HEK293 (cell line): ENCODE results near the gene PITPNM1.

Source experiments
- YY1 ChIP-seq: fragments of 450-650 bp; formaldehyde crosslinking; IDR thresholded peaks from 2 replicates; pipeline ENCODE4 v1.5.1; 2018; ENCODE audit warnings: missing biosample characterization, missing genetic modification characterization
- ZFP41 ChIP-seq: fragments of 450-650 bp; formaldehyde crosslinking; IDR thresholded peaks from 2 replicates; pipeline ENCODE4 v1.5.1; 2016; ENCODE audit warnings: missing biosample characterization, missing genetic modification characterization, borderline replicate concordance
- ZFP69B ChIP-seq: fragments of 450-650 bp; formaldehyde crosslinking; IDR thresholded peaks from 2 replicates; pipeline ENCODE4 v1.5.1; 2016; ENCODE audit warnings: missing biosample characterization, missing genetic modification characterization
- ZNF514 ChIP-seq: fragments of 450-650 bp; formaldehyde crosslinking; IDR thresholded peaks from 2 replicates; pipeline ENCODE4 v1.5.1; 2016; ENCODE audit warnings: missing biosample characterization, missing genetic modification characterization
- ZNF785 ChIP-seq: fragments of 450-650 bp; formaldehyde crosslinking; IDR thresholded peaks from 2 replicates; pipeline ENCODE4 v1.5.1; 2016; ENCODE audit warnings: missing biosample characterization, missing genetic modification characterization
- TF ChIP-seq, protein P1 (sequence below): fragments of 450-650 bp; formaldehyde crosslinking; IDR thresholded peaks from 2 replicates; pipeline ENCODE4 v1.5.1; 2016; ENCODE audit warnings: missing biosample characterization, missing genetic modification characterization
- TF ChIP-seq, protein P2 (sequence below): fragments of 450-650 bp; formaldehyde crosslinking; IDR thresholded peaks from 2 replicates; pipeline ENCODE4 v1.5.1; 2016; ENCODE audit warnings: missing biosample characterization, missing genetic modification characterization

DNA sequence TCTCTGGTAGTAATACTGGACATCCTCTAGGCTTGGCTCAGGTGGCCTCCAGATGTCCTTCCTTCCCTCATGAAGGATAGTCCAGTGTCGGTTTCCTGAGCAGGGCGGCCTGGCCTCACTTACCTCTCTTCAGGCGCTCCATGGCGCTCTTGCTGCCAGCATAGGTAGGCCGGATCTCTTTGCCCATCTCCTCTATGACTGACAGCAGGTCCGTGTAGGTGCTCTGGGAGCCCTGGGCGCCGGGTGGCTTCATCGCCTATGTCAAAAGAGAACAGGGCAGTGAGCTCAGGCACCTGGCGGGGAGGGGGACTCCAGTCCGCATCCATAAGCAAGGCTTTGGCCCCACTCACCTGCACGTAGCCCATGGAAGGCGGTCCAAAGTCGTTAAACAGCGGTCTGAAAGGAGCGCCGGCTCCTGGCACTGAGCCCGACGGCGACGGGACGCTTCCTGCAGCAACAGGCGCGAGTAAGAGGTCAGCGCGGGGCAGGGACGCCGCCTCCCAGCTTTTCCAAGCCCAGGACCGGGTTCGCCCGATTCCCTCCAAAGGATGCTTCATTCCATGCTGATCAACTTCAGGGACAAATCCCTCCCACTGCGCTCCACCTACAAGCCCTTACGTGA, 2.2 kb upstream of the PITPNM1 start:
- no peak for TF ChIP-seq ZNF785
- TF ChIP-seq, protein P1, sequence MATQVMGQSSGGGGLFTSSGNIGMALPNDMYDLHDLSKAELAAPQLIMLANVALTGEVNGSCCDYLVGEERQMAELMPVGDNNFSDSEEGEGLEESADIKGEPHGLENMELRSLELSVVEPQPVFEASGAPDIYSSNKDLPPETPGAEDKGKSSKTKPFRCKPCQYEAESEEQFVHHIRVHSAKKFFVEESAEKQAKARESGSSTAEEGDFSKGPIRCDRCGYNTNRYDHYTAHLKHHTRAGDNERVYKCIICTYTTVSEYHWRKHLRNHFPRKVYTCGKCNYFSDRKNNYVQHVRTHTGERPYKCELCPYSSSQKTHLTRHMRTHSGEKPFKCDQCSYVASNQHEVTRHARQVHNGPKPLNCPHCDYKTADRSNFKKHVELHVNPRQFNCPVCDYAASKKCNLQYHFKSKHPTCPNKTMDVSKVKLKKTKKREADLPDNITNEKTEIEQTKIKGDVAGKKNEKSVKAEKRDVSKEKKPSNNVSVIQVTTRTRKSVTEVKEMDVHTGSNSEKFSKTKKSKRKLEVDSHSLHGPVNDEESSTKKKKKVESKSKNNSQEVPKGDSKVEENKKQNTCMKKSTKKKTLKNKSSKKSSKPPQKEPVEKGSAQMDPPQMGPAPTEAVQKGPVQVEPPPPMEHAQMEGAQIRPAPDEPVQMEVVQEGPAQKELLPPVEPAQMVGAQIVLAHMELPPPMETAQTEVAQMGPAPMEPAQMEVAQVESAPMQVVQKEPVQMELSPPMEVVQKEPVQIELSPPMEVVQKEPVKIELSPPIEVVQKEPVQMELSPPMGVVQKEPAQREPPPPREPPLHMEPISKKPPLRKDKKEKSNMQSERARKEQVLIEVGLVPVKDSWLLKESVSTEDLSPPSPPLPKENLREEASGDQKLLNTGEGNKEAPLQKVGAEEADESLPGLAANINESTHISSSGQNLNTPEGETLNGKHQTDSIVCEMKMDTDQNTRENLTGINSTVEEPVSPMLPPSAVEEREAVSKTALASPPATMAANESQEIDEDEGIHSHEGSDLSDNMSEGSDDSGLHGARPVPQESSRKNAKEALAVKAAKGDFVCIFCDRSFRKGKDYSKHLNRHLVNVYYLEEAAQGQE (tag by site-specific recombination) = no peak
- TF ChIP-seq, protein P2, sequence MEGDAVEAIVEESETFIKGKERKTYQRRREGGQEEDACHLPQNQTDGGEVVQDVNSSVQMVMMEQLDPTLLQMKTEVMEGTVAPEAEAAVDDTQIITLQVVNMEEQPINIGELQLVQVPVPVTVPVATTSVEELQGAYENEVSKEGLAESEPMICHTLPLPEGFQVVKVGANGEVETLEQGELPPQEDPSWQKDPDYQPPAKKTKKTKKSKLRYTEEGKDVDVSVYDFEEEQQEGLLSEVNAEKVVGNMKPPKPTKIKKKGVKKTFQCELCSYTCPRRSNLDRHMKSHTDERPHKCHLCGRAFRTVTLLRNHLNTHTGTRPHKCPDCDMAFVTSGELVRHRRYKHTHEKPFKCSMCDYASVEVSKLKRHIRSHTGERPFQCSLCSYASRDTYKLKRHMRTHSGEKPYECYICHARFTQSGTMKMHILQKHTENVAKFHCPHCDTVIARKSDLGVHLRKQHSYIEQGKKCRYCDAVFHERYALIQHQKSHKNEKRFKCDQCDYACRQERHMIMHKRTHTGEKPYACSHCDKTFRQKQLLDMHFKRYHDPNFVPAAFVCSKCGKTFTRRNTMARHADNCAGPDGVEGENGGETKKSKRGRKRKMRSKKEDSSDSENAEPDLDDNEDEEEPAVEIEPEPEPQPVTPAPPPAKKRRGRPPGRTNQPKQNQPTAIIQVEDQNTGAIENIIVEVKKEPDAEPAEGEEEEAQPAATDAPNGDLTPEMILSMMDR = no peak
- no peak for TF ChIP-seq ZNF514 (tag by site-specific recombination)
- TF ChIP-seq ZFP69B (tag by site-specific recombination) = no peak
- no peak for TF ChIP-seq YY1 (tag by site-specific recombination)
- TF ChIP-seq ZFP41 = no peak
